ENCODE data around the gene PCMT1.

Gene PCMT1

GRCh38 chr6:149806127-149806526 lies 56.6 kb downstream of the PCMT1 start:
- in situ Hi-C loops (cut with HindIII; ENCODE audit: low sequenced_read_pairs): no loop called here
- TF ChIP-seq, protein P1, sequence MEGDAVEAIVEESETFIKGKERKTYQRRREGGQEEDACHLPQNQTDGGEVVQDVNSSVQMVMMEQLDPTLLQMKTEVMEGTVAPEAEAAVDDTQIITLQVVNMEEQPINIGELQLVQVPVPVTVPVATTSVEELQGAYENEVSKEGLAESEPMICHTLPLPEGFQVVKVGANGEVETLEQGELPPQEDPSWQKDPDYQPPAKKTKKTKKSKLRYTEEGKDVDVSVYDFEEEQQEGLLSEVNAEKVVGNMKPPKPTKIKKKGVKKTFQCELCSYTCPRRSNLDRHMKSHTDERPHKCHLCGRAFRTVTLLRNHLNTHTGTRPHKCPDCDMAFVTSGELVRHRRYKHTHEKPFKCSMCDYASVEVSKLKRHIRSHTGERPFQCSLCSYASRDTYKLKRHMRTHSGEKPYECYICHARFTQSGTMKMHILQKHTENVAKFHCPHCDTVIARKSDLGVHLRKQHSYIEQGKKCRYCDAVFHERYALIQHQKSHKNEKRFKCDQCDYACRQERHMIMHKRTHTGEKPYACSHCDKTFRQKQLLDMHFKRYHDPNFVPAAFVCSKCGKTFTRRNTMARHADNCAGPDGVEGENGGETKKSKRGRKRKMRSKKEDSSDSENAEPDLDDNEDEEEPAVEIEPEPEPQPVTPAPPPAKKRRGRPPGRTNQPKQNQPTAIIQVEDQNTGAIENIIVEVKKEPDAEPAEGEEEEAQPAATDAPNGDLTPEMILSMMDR (IDR thresholded peaks at IDR 0.05; ENCODE audit: low read depth, low read length): no peak
- peak; percentile 5 for DNase-seq (ENCODE audit: low read depth, low spot score)
- H3K4me3 ChIP-seq (ENCODE audit: low read depth, low read length): no peak overlapping the region

- in situ Hi-C loops (cut with HindIII; ENCODE audit: low sequenced_read_pairs): no loop called here
- TF ChIP-seq, protein P1 (IDR thresholded peaks at IDR 0.05; ENCODE audit: low read depth, low read length): no peak
- no peak overlapping the region for H3K4me3 ChIP-seq (ENCODE audit: low read depth, low read length)
- no peak for DNase-seq (ENCODE audit: low read depth, low spot score)
Observed at GRCh38 chr6:149809798-149810197, 60.3 kb downstream of the PCMT1 start.

DNA sequence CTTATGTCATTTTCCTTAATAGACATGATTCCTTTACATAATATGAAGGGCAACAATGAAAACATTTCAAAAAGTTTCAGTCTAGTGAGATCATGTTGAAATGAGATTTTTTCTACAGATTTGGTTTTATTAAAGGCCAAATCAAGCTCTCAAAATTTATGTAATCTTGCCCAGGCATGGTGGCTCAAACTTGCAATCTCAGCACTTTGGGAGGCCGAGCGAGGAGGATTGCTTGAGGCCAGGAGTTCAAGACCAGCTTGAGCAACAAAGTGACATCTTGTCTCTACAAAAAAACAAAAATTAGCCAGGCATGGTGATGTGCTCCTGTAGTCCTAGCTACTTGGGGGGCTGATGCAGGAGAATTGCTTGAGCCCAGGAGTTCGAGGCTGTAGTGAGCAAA lies 63.8 kb downstream of the PCMT1 start:
- in situ Hi-C loops (cut with HindIII; ENCODE audit: low sequenced_read_pairs): no loop called here

GRCh38 chr6:149815788-149816187 lies 66.2 kb downstream of the PCMT1 start:
- no peak overlapping the region for H3K4me3 ChIP-seq (ENCODE audit: low read depth, low read length)
- TF ChIP-seq, protein P1 (IDR thresholded peaks at IDR 0.05; ENCODE audit: low read depth, low read length): no peak
- in situ Hi-C loops (cut with HindIII; ENCODE audit: low sequenced_read_pairs): no loop called here
- no peak for DNase-seq (ENCODE audit: low read depth, low spot score)

More for the DNA sequence above, 63.8 kb downstream of the PCMT1 start:
- no peak for DNase-seq (ENCODE audit: low read depth, low spot score)
- H3K4me3 ChIP-seq (ENCODE audit: low read depth, low read length): no peak overlapping the region
- TF ChIP-seq, protein P1 (IDR thresholded peaks at IDR 0.05; ENCODE audit: low read depth, low read length): no peak

- TF ChIP-seq, protein P1 (IDR thresholded peaks at IDR 0.05; ENCODE audit: low read depth, low read length): no peak
- in situ Hi-C loops (cut with HindIII; ENCODE audit: low sequenced_read_pairs): no loop called here
- DNase-seq (ENCODE audit: low read depth, low spot score): no peak
Observed at GRCh38 chr6:149820506-149820905, 71.0 kb downstream of the PCMT1 start.

DNA sequence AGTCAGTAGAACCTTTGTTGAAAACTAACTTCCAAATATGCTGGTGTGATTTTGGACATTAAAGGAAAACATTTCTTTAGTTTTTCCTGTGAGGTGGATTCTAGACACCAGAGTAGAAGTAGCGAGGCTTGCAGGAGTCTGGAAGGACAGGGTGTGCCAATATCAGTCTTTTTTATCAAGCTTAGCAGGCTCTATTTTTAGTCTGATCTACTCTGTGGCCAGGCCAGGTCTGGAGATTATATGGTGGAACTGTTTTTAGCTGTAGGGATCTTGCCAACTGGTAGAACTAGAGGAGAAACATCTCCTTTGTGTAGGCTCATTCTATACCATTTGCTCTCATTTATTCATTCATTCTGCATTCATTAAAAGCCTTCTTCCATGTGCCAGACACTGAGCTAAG lies 72.0 kb downstream of the PCMT1 start:
- H3K4me3 ChIP-seq (ENCODE audit: low read depth, low read length): no peak overlapping the region
- in situ Hi-C loops (cut with HindIII; ENCODE audit: low sequenced_read_pairs): no loop called here
- TF ChIP-seq, protein P1 (IDR thresholded peaks at IDR 0.05; ENCODE audit: low read depth, low read length): no peak
- no peak for DNase-seq (ENCODE audit: low read depth, low spot score)

More at GRCh38 chr6:149820506-149820905, 71.0 kb downstream of the PCMT1 start:
- H3K4me3 ChIP-seq (ENCODE audit: low read depth, low read length): no peak overlapping the region

- no peak overlapping the region for H3K4me3 ChIP-seq (ENCODE audit: low read depth, low read length)
- DNase-seq (ENCODE audit: low read depth, low spot score): no peak
- TF ChIP-seq, protein P1 (IDR thresholded peaks at IDR 0.05; ENCODE audit: low read depth, low read length): peak; percentile 11
- in situ Hi-C loops (cut with HindIII; ENCODE audit: low sequenced_read_pairs): no loop called here
Observed at GRCh38 chr6:149823013-149823412, 73.5 kb downstream of the PCMT1 start.
